ENCODE data around the gene NMUR1.

DNA sequence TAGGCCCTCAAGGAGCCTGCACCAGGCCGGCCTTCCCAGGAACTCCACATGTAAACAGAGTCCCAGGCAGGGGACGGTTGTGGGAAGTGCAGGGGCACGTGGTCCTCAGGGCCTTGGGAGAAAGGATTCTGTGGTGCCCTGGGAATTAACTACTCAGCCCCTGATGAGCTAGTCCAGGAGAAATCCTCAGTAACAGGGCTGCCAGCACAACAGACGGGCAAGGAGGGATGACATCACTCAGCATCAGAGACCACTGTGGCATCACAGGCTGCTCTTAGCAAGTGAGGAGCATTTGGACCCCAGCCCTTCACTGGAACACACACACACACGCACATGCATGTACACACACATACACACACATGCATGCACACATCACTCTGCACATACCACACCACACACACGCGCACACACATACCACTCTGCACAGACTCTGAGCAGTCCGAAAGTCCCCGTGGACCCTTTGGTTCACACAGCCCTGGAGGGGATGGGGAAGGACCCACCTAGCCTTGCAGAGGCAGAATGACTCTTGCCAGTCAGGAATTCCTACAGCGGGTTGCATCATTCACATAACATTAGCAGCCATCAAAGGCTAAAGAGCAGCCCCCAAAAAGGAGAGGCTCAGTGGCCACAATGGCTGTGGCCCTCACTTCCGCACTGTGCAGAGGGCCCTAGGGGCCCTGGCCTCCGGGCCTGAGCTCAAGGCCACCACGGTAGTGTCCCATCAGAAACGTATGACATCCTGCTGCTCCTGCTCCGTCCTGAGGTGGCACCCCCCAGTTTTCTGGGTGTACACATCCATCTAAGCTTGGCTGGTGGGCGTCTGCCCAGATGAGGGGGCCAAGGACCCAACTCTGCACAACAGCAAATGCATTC lies 1.9 kb upstream of the NMUR1 start:
- TF ChIP-seq, protein P1, sequence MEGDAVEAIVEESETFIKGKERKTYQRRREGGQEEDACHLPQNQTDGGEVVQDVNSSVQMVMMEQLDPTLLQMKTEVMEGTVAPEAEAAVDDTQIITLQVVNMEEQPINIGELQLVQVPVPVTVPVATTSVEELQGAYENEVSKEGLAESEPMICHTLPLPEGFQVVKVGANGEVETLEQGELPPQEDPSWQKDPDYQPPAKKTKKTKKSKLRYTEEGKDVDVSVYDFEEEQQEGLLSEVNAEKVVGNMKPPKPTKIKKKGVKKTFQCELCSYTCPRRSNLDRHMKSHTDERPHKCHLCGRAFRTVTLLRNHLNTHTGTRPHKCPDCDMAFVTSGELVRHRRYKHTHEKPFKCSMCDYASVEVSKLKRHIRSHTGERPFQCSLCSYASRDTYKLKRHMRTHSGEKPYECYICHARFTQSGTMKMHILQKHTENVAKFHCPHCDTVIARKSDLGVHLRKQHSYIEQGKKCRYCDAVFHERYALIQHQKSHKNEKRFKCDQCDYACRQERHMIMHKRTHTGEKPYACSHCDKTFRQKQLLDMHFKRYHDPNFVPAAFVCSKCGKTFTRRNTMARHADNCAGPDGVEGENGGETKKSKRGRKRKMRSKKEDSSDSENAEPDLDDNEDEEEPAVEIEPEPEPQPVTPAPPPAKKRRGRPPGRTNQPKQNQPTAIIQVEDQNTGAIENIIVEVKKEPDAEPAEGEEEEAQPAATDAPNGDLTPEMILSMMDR (IDR thresholded peaks at IDR 0.05; ENCODE audit: low read depth, low read length) = no peak
- TF ChIP-seq EZH2phosphoT487 (IDR thresholded peaks at IDR 0.05; ENCODE audit: low read depth) = no peak
